K562 (cell line): Measurements from ENCODE around the gene KPNA1. TPM values are rescaled to one million over a fixed set of nuclear protein-coding genes. Genes with fewer than 3 reads are reported as not detected.

ENCODE experiments used
- ARID1B ChIP-seq: fragments of 450-650 bp; IDR thresholded peaks from 2 replicates; pipeline ENCODE4 v1.6.1; 2016; ENCODE audit warnings: antibody characterized with exemption, mild to moderate bottlenecking, inconsistent platforms
- ASH1L ChIP-seq: fragments of 450-650 bp; IDR thresholded peaks from 2 replicates; pipeline ENCODE4 v1.6.1; 2018; ENCODE audit warnings: borderline replicate concordance, mild to moderate bottlenecking, low read depth; ENCODE audit not compliant: partially characterized antibody
- FOXP1 ChIP-seq: sonication (generic); formaldehyde crosslinking; IDR thresholded peaks from 2 replicates; pipeline ENCODE4 v1.8.0; 2022; ENCODE audit warnings: mild to moderate bottlenecking, missing genetic modification reagents
- HINFP ChIP-seq: fragments of 450-650 bp; conservative IDR thresholded peaks from 2 replicates; pipeline ENCODE4 v1.6.1; 2016; ENCODE audit warnings: missing genetic modification characterization, low read depth, mild to moderate bottlenecking, control low read depth, missing compliant biosample characterization
- L3MBTL2 ChIP-seq: fragments of 450-650 bp; IDR thresholded peaks from 2 replicates; pipeline ENCODE4 v1.6.1; 2016; ENCODE audit warnings: mild to moderate bottlenecking, moderate library complexity
- MCM2 ChIP-seq: fragments of 450-650 bp; IDR thresholded peaks from 2 replicates; pipeline ENCODE4 v1.6.1; 2017; ENCODE audit warnings: low read depth, mild to moderate bottlenecking
- NRF1 ChIP-seq, 2 experiments: fragments of 450-650 bp; IDR thresholded peaks in 1 of 2; conservative IDR thresholded peaks in 1 of 2; 2 replicates each; pipeline ENCODE4 v1.6.1; 2014; ENCODE audit warnings: mild to moderate bottlenecking in 2 of 2
- PML ChIP-seq: IDR thresholded peaks from 2 replicates; pipeline ENCODE4 v1.6.1; 2012; ENCODE audit warnings: low read length, inconsistent platforms
- RB1 ChIP-seq: fragments of 450-650 bp; IDR thresholded peaks from 2 replicates; pipeline ENCODE4 v1.6.1; 2017; ENCODE audit warnings: low read depth, mild to moderate bottlenecking
- RBM14 ChIP-seq: fragments of 200-400 bp; formaldehyde crosslinking; IDR thresholded peaks from 2 replicates; pipeline ENCODE4 v1.6.1; 2018; ENCODE audit warnings: low read depth, mild to moderate bottlenecking, low read length, moderate library complexity, borderline replicate concordance; ENCODE audit not compliant: insufficient read depth
- RBM22 ChIP-seq: fragments of 200-400 bp; formaldehyde crosslinking; IDR thresholded peaks from 2 replicates; pipeline ENCODE4 v1.6.1; 2018; ENCODE audit warnings: low read length, low read depth; ENCODE audit not compliant: poor library complexity, severe bottlenecking
- SMARCE1 ChIP-seq: fragments of 450-650 bp; IDR thresholded peaks from 2 replicates; pipeline ENCODE4 v1.7.1; 2016; ENCODE audit warnings: mild to moderate bottlenecking
- SREBF2 ChIP-seq: sonication (generic); formaldehyde crosslinking; IDR thresholded peaks from 2 replicates; pipeline ENCODE4 v1.4.0; 2020; ENCODE audit warnings: mild to moderate bottlenecking, missing genetic modification reagents
- TGIF2 ChIP-seq: sonication (generic); formaldehyde crosslinking; IDR thresholded peaks from 2 replicates; pipeline ENCODE4 v1.8.1; 2022; ENCODE audit warnings: mild to moderate bottlenecking, missing genetic modification reagents, moderate library complexity
- ZBTB1 ChIP-seq: sonication (generic); formaldehyde crosslinking; IDR thresholded peaks from 2 replicates; pipeline ENCODE4 v1.8.1; 2023; ENCODE audit warnings: missing genetic modification reagents, low read depth, mild to moderate bottlenecking, borderline replicate concordance
- ZFP36 ChIP-seq: fragments of 150-350 bp; IDR thresholded peaks from 2 replicates; pipeline ENCODE4 v1.6.1; 2018; ENCODE audit warnings: low read length, low read depth; ENCODE audit not compliant: partially characterized antibody
- ZNF23 ChIP-seq: fragments of 250-450 bp; sonication (Bioruptor Pico); IDR thresholded peaks from 2 replicates; pipeline ENCODE4 v1.4.0; 2020; ENCODE audit warnings: mild to moderate bottlenecking
- ZNF253 ChIP-seq: fragments of 250-450 bp; sonication (Bioruptor Pico); conservative IDR thresholded peaks from 2 replicates; pipeline ENCODE4 v1.6.1; 2021; ENCODE audit warnings: mild to moderate bottlenecking
- polyA plus RNA-seq, 8 experiments: library from polyadenylated mRNA; depleted of rRNA in 4 of 8; stranded (reverse) in 5 of 8; unstranded in 3 of 8; fragments of >200 nt; fragmentation: Nextera tagmentation in 2 of 8; fragmentation: Illumina TruSeq in 1 of 8; extraction: Ambion mirVana in 2 of 8; extraction: Trizol in 1 of 8; gene quantifications; 2 replicates each; pipeline versions ENCODE4 v1.2.1 to v1.2.3, GENCODE V29; 2011 to 2014; ENCODE audit warnings: inconsistent platforms in 1 of 8, missing spikeins in 1 of 8
- total RNA-seq, 7 experiments: library from RNA; depleted of rRNA in 6 of 7; stranded (reverse); fragments of >200 nt in 6 of 7; fragmentation: Illumina TruSeq in 2 of 7; extraction: Trizol in 2 of 7; gene quantifications; 2 replicates each; pipeline versions ENCODE4 v1.2.1 to v1.2.3, GENCODE V29; 2011 to 2021; ENCODE audit warnings: low replicate concordance in 1 of 7
- TF ChIP-seq, protein P1 (sequence below), 3 experiments: fragments of 200-800 bp in 1 of 3; fragments of 250-450 bp in 1 of 3; fragments of 450-650 bp in 1 of 3; sonication (Bioruptor Pico) in 1 of 3; sonication (Bioruptor generic) in 1 of 3; formaldehyde crosslinking in 1 of 3; IDR thresholded peaks; 2 replicates each; pipeline versions ENCODE4 v1.6.1 to v1.8.0; 2016 to 2022; ENCODE audit warnings: mild to moderate bottlenecking in 2 of 3, missing genetic modification characterization in 2 of 3, missing compliant biosample characterization in 1 of 3, moderate library complexity in 1 of 3
- TF ChIP-seq, protein P2 (sequence below): fragments of 250-450 bp; sonication (Bioruptor Pico); IDR thresholded peaks from 2 replicates; pipeline ENCODE4 v1.5.0; 2021

KPNA1 gene
- total and polyA plus RNA-seq, 9 of the 15 experiments (the other 6 are each of a cell fraction or from before 2014, with no cell fraction given), result 9.3 to 53.8 (median 33.5) TPM

DNA sequence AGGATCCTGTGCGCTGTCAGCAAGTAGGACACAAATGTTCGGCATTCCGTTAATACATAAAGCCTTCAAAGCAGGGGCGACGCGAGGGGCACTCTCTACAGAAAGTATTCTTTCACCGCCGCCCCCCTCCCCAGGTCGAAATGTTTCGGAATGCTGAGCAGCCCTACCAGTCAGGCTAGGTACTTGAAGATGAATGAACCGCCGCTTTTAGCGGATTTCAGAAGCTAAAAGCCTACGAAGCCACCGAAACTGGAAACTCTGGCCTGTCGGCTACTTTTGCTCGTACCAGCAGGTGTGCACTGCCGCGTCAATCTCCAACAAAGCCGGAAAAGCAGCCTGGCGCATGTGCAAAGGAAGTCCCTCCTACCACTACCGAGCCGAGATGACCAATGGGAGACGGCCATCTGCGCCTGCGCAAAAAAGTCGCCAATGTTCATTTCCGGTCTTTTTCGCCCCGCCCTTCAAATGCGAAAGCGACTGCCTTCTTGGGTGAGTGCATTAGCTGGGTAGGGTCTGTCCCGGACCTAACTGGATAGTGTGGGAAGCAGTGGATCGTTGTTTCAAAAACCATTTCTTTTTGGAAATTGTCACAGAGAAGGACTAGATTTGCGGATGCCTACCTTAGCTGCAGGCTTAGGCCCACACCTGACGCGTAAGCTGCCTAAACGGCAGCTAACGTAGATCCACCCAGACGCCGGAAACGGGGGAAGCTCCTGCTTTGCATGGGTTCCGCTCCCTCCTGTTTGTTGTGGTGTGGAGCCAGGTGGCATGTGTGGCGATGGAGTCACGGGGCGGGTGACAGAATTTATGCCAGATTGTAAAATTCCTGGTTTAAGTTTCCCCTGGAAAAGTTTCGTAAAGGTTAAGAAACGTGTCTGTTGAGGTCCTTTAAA lies 98.7 kb downstream of the KPNA1 start, which contains the start of gene WDR5B (continued):
- TF ChIP-seq, protein P1, sequence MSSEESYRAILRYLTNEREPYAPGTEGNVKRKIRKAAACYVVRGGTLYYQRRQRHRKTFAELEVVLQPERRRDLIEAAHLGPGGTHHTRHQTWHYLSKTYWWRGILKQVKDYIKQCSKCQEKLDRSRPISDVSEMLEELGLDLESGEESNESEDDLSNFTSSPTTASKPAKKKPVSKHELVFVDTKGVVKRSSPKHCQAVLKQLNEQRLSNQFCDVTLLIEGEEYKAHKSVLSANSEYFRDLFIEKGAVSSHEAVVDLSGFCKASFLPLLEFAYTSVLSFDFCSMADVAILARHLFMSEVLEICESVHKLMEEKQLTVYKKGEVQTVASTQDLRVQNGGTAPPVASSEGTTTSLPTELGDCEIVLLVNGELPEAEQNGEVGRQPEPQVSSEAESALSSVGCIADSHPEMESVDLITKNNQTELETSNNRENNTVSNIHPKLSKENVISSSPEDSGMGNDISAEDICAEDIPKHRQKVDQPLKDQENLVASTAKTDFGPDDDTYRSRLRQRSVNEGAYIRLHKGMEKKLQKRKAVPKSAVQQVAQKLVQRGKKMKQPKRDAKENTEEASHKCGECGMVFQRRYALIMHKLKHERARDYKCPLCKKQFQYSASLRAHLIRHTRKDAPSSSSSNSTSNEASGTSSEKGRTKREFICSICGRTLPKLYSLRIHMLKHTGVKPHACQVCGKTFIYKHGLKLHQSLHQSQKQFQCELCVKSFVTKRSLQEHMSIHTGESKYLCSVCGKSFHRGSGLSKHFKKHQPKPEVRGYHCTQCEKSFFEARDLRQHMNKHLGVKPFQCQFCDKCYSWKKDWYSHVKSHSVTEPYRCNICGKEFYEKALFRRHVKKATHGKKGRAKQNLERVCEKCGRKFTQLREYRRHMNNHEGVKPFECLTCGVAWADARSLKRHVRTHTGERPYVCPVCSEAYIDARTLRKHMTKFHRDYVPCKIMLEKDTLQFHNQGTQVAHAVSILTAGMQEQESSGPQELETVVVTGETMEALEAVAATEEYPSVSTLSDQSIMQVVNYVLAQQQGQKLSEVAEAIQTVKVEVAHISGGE (CRISPR knock-in tag; IDR thresholded peaks at IDR 0.05), result peak in 1 of 3 experiments; percentile 67; a peak in 3 of 6 replicates
- TF ChIP-seq FOXP1 (CRISPR knock-in tag) (no peak; the same call in 1 of the 2 replicates), ASH1L (peak; percentile 31), MCM2 (no peak), PML (peak; percentile 76), RBM22 (no peak), SMARCE1 (no peak), ZNF23 (CRISPR knock-in tag) (no peak), NRF1 (conservative IDR thresholded peaks at IDR 0.05 in 1 of 2, IDR thresholded peaks at IDR 0.05 in 1 of 2) (peak; percentile 96), ZFP36 (no peak), HINFP (tag) (no peak), TGIF2 (CRISPR knock-in tag) (no peak), ZBTB1 (CRISPR knock-in tag) (no peak), RBM14 (no peak), ARID1B (no peak), ZNF253 (no peak), SREBF2 (CRISPR knock-in tag) (no peak), L3MBTL2 (peak; percentile 22; the same call in 1 of the 2 replicates), RB1 (peak; percentile 21; the same call in 1 of the 2 replicates)
- TF ChIP-seq, protein P2, sequence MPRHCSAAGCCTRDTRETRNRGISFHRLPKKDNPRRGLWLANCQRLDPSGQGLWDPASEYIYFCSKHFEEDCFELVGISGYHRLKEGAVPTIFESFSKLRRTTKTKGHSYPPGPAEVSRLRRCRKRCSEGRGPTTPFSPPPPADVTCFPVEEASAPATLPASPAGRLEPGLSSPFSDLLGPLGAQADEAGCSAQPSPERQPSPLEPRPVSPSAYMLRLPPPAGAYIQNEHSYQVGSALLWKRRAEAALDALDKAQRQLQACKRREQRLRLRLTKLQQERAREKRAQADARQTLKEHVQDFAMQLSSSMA (CRISPR knock-in tag), result no peak
